Upper lobe of left lung (tissue), 4 donors: ENCODE measurements around the gene LAMA3.

Experiments
- CTCF ChIP-seq, 6 experiments: fragments of 450-650 bp in 4 of 6; fragments of 200-600 bp in 2 of 6; sonication (generic) in 2 of 6; IDR thresholded peaks; one replicate each; pipeline ENCODE4 v1.5.1; 2016 to 2019; ENCODE audit warnings: antibody characterized with exemption in 6 of 6
- EP300 ChIP-seq, 4 donors: sonication (generic); formaldehyde crosslinking; IDR thresholded peaks; one replicate each; pipeline ENCODE4 v1.5.1; 2017; ENCODE audit warnings: antibody characterized with exemption in 4 of 4, control low read depth in 2 of 4
- POLR2A ChIP-seq, 4 donors: fragments of 450-650 bp; IDR thresholded peaks; one replicate each; pipeline ENCODE4 v1.5.1; 2016 to 2017; ENCODE audit warnings: antibody characterized with exemption in 4 of 4, mild to moderate bottlenecking in 2 of 4
- POLR2AphosphoS5 ChIP-seq, 2 donors: sonication (generic); formaldehyde crosslinking; IDR thresholded peaks; one replicate each; pipeline ENCODE4 v1.5.1; 2017; ENCODE audit warnings: antibody characterized with exemption in 2 of 2

- TF ChIP-seq CTCF (IDR thresholded peaks at IDR 0.05) (no peak), EP300 (IDR thresholded peaks at IDR 0.05) (no peak), POLR2AphosphoS5 (IDR thresholded peaks at IDR 0.05) (no peak), POLR2A (IDR thresholded peaks at IDR 0.05) (no peak)
Observed at GRCh38 chr18:23737578-23737977, 48.3 kb downstream of the LAMA3 start.
